NCI-H526 treated with DMSO at 0.1 percent for 48 hours (cell line): Measurements from ENCODE around the gene SLC16A5.

Experiments
- DNase-seq: peaks from one replicate; lab custom pipeline; 2025; lab: John Stamatoyannopoulos, UW

SLC16A5 gene

GRCh38 chr17:75087182-75087557, 584 bp upstream of the SLC16A5 start:
- no peak for DNase-seq

DNA sequence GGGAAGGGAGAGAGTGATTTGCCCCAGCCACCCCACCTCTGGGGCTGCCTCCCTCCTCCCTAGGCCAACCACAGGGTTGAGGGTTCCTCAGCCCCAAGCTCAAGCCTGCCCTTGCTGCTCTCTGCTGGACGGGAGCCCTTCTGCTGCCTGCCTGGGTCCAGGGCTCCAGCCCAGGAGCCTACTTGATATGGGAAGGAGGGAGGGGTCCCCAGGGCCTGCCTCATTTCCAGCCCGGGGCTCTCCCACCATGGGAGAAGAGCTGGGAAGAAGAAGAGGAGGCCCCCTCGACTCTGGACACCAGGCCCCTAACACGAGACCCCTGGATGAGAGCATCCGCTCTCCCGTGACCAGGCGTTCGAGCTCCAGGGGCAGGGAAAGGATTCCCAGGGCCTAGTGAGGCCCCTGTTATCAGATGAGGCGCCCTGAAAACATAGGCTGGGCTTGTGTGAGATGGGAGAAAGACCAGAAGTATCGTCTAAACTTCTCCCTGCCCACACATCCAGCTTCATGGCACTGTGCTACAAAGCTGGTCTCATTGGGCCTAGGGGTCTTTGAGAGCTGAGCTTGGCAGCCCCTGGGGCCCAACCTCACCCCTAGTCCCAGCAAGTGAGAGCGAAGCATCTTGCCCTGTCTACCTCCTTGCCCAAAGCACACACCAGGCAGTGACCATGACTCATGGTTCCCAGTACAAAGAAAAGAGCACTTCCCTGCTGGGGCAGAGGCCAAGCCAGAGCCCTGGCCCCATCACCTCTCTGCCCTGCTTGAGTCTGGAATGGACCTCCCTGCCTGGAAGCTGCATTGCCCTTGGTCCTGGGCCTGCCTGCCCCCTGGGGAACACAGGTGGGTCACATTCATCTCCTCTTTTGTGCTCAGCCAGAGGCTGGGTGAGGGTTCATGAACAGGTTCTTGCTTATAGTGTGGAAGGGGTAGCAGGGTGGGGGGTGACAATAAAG, 987 bp downstream of the SLC16A5 start:
- DNase-seq = no peak

GRCh38 chr17:75090871-75091854, 3.4 kb downstream of the SLC16A5 start:
- DNase-seq = no peak

DNA sequence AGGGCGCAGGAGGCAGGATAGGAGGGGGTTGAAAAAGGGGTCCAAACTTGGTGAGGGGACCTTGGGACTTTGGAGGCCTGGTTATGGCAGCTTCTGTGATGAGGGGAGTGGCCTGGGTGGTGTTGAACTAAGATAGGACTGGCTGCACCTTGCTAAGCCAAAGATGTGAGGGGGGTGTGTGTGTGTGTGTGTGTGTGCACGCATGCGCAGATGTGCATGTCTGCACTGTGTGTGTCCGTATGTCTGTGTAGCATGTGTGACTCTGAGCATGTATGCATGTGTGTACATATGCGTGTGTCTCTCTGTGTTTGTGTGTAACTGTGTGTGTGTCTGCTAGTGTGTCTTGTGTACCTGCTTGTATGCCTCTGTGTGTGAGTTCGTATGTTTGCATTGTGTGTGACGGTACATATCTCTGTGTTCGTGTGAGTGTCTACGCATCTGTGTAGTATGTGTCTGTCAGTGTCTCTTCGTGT, 4.1 kb downstream of the SLC16A5 start:
- DNase-seq = no peak

GRCh38 chr17:75093548-75094158, 5.9 kb downstream of the SLC16A5 start:
- DNase-seq = no peak

- DNase-seq = no peak
These were observed 7.2 kb downstream of the SLC16A5 start for GRCh38 chr17:75094871-75095399.

GRCh38 chr17:75096082-75096625, 8.4 kb downstream of the SLC16A5 start:
- no peak for DNase-seq

- DNase-seq = no peak
These were observed 10.1 kb downstream of the SLC16A5 start for GRCh38 chr17:75097865-75098264.

- DNase-seq = no peak
These were observed 11.1 kb downstream of the SLC16A5 start for GRCh38 chr17:75098861-75099260.

DNA sequence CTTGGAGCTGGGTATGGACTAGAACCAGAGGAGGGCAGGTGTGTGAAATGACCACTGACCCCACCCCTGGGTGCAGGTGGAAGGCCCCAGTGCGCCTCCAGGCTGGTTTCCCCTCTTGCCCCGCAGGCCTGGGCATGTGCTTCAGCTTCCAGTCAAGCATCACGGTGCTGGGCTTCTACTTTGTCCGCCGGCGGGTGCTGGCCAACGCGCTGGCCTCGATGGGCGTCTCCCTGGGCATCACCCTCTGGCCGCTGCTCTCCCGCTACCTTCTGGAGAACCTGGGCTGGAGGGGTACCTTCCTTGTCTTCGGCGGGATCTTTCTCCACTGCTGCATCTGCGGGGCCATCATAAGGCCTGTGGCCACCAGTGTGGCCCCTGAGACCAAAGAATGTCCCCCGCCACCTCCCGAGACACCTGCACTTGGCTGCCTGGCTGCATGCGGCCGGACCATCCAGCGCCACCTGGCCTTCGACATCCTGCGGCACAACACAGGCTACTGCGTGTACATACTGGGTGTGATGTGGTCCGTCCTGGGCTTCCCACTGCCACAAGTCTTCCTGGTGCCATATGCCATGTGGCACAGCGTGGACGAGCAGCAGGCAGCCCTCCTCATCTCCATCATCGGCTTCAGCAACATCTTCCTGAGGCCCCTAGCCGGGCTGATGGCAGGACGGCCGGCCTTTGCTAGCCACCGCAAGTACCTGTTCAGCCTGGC, 12.3 kb downstream of the SLC16A5 start:
- no peak for DNase-seq

- no peak for DNase-seq
These were observed 14.6 kb downstream of the SLC16A5 start for GRCh38 chr17:75102385-75102821.

GRCh38 chr17:75103601-75104554, 16.1 kb downstream of the SLC16A5 start:
- DNase-seq = no peak

GRCh38 chr17:75105126-75106080, 17.6 kb downstream of the SLC16A5 start:
- peak; percentile 34 for DNase-seq

GRCh38 chr17:75108193-75108592, 20.4 kb downstream of the SLC16A5 start:
- no peak for DNase-seq

- no peak for DNase-seq
These were observed 21.3 kb downstream of the SLC16A5 start for GRCh38 chr17:75109046-75109406.

GRCh38 chr17:75109407-75110233, 21.9 kb downstream of the SLC16A5 start, which contains the start of gene ARMC7:
Gene ARMC7 (plus strand): TSS chr17:75109969. CDS start chr17:75110289, 320 bp downstream.
- peak; percentile 81 for DNase-seq

- no peak for DNase-seq
These were observed 22.6 kb downstream of the SLC16A5 start for GRCh38 chr17:75110234-75110937.
